ENCODE results near the gene ADARB1. TPM values are rescaled to one million over a fixed set of nuclear protein-coding genes. Genes with fewer than 3 reads are reported as not detected.
A peak's percentile ranks its signal among the peaks of the same experiment; 100 is the strongest.

ADARB1 gene
- total and polyA plus RNA-seq, 8 donors, result 23.8 to 53.4 (median 30.2) TPM

DNA sequence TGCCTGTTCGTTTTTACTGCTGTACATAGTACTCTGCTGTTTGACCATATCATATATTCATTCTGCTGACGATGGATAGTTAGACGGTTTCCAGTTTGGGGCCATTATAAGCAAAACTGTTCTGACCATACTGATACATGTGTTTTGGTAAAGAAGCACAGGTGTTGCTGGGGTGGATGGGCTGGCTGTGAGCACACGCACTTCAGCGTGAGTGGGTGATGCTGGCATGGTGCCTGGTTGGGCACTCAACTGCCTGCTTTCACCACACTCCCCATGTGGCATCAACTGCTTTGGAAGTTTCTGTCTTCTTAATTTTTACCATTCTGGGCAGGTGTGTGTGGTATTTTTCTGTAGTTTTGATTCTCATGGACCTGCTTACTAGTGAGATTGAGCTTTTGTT is 37.3 kb downstream of the ADARB1 start:
- H3K27me3 ChIP-seq, result no peaks in the 10 kb centered on the region
- no peak overlapping the region for H3K27ac ChIP-seq
- intact Hi-C loops (cut with DNase I), result no loop called here
- H3K9me3 ChIP-seq, result no peaks in the 10 kb centered on the region
- H3K36me3 ChIP-seq, result no peaks in the 10 kb centered on the region
- TF ChIP-seq, protein P1, sequence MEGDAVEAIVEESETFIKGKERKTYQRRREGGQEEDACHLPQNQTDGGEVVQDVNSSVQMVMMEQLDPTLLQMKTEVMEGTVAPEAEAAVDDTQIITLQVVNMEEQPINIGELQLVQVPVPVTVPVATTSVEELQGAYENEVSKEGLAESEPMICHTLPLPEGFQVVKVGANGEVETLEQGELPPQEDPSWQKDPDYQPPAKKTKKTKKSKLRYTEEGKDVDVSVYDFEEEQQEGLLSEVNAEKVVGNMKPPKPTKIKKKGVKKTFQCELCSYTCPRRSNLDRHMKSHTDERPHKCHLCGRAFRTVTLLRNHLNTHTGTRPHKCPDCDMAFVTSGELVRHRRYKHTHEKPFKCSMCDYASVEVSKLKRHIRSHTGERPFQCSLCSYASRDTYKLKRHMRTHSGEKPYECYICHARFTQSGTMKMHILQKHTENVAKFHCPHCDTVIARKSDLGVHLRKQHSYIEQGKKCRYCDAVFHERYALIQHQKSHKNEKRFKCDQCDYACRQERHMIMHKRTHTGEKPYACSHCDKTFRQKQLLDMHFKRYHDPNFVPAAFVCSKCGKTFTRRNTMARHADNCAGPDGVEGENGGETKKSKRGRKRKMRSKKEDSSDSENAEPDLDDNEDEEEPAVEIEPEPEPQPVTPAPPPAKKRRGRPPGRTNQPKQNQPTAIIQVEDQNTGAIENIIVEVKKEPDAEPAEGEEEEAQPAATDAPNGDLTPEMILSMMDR (IDR thresholded peaks at IDR 0.05), result no peak
- peaks cover 0 to 52% of the 10 kb centered on the region in 2 donors for H3K4me1 ChIP-seq
- no peak overlapping the region for H3K4me3 ChIP-seq
- ATAC-seq, result peak; percentile 45
- no peak for DNase-seq

DNA sequence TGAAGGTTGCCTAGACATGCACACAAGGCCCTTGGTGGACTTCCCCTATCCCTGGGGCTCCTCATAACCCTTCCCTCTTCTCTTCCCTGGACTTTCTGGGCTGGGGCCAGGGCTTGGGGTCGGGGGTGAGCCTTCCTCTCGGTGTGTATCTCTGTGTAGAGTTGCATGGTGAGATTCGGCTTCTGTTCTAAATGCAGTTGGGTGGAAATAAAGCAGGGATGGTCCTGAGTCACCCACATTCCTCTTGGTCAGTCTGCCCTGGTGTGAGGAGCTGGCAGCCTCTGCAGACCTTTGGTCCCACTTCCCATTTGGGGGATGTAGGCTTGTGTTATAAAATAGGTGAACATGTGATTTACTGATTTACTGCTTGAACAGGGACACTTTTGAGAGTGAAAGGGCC is 38.0 kb downstream of the ADARB1 start:
- intact Hi-C loops (cut with DNase I), result no loop called here
- Histone ChIP-seq H3K4me1 (peaks cover 0 to 52% of the 10 kb centered on the region in 2 donors), H3K36me3 (no peaks in the 10 kb centered on the region), H3K9me3 (no peaks in the 10 kb centered on the region), H3K27ac (no peak overlapping the region), H3K4me3 (no peak overlapping the region), H3K27me3 (no peaks in the 10 kb centered on the region)
- DNase-seq (no peak), ATAC-seq (no peak)
- TF ChIP-seq, protein P1 (IDR thresholded peaks at IDR 0.05), result no peak

DNA sequence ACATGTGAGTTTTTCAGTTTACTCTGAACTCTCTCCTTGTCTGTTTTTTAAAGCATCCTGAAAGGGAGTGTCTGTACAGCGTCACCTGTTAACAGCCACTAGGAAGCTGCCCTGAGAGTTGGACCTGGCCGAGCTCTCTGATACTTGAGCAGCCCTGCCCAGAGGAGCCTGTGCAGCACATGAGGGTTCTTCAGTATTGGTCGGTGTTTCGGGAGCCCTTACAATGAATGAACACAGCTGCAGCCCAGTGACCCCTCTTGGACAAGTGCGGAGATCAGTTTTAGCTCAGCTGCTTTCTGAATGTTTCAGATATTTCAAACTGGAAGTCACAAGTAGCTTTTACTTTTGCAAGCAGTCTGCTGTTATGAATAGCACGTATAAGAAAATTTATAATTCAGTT is 39.2 kb downstream of the ADARB1 start:
- H3K4me3 ChIP-seq, result no peak overlapping the region
- H3K36me3 ChIP-seq, result no peaks in the 10 kb centered on the region
- peaks cover 0 to 52% of the 10 kb centered on the region in 2 donors for H3K4me1 ChIP-seq
- TF ChIP-seq, protein P1 (IDR thresholded peaks at IDR 0.05), result no peak
- ATAC-seq (no peak), DNase-seq (no peak)
- no peak overlapping the region for H3K27ac ChIP-seq
- no peaks in the 10 kb centered on the region for H3K27me3 ChIP-seq
- intact Hi-C loops (cut with DNase I), result no loop called here
- no peaks in the 10 kb centered on the region for H3K9me3 ChIP-seq

DNA sequence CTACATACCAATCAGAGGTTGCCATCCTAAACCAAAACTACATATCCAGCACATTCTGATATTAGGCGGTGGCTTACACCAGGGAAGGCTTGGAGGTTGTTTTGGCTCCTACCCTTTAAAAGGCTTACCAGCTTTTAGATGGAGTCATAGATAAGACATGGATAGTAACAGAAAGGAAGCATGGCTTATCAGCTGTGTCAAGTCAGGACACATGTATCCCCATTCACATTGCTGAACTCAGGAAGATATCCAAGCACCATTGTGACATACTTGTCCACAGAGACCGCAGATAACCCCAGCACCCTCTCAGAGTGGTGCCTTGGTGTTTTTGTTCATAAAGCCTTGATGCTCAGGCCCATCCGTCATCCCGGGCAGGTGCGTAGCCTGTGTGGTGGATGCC is 39.7 kb downstream of the ADARB1 start:
- TF ChIP-seq, protein P1 (IDR thresholded peaks at IDR 0.05), result no peak
- no peaks in the 10 kb centered on the region for H3K27me3 ChIP-seq
- no peak overlapping the region for H3K4me3 ChIP-seq
- no peaks in the 10 kb centered on the region for H3K9me3 ChIP-seq
- intact Hi-C loops (cut with DNase I), result no loop called here
- ATAC-seq (no peak), DNase-seq (no peak)
- no peak overlapping the region for H3K27ac ChIP-seq
- no peaks in the 10 kb centered on the region for H3K36me3 ChIP-seq
- H3K4me1 ChIP-seq, result peaks cover 0 to 46% of the 10 kb centered on the region in 2 donors

DNA sequence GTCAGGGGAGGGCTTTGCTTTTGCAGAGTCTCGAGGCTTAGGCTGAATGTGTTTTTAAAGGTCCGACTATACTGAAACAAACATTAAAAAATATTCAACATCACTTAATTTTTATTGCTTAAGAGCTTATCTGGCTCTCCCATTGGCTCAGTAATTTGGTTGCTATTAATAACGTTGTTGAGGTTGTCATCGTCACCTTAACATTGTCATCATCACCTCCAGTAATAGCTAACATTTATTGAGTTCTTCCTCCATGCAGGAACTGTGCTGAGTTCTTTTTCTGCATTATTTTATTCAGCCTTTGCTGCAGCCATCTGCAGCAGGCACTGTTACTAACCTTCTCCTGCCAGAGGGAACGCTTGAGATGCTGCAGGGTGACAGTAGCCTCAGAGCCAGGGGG is 40.1 kb downstream of the ADARB1 start:
- H3K9me3 ChIP-seq, result no peaks in the 10 kb centered on the region
- intact Hi-C loops (cut with DNase I), result no loop called here
- ATAC-seq (no peak), DNase-seq (no peak)
- H3K36me3 ChIP-seq, result no peaks in the 10 kb centered on the region
- H3K4me1 ChIP-seq, result peaks cover 0 to 42% of the 10 kb centered on the region in 2 donors
- H3K4me3 ChIP-seq, result no peak overlapping the region
- H3K27ac ChIP-seq, result no peak overlapping the region
- no peaks in the 10 kb centered on the region for H3K27me3 ChIP-seq
- TF ChIP-seq, protein P1 (IDR thresholded peaks at IDR 0.05), result no peak

Measured in left lung (tissue), 10 donors.